CD14-positive monocyte (primary cell): ENCODE results near the gene TUNAR. TPM values are rescaled to one million over a fixed set of nuclear protein-coding genes. Genes with fewer than 3 reads are reported as not detected.

Experiments
- DNase-seq, 3 donors: peaks; one replicate each; pipeline ENCODE4 v3.0.0-alpha.2; 2011 to 2022
- H2AFZ ChIP-seq: 2 replicates; pipeline ENCODE4 v1.6.0; 2012; ENCODE audit warnings: mild to moderate bottlenecking, low read depth, low read length, inconsistent platforms; ENCODE audit not compliant: insufficient read depth, poor library complexity, severe bottlenecking
- H3K27ac ChIP-seq, 2 donors: 1 replicate in 1 of 2; 2 replicates in 1 of 2; pipeline ENCODE4 v1.5.1; 2012 to 2013; ENCODE audit warnings: low read length in 2 of 2, control low read depth in 1 of 2, inconsistent platforms in 1 of 2, low read depth in 1 of 2, mild to moderate bottlenecking in 1 of 2
- H3K27me3 ChIP-seq, 2 donors: one replicate each; pipeline versions ENCODE4 v1.6.0 to v1.6.1; 2011 to 2013; ENCODE audit warnings: low read length in 2 of 2; ENCODE audit not compliant: control insufficient read depth in 2 of 2, insufficient read depth in 2 of 2
- H3K36me3 ChIP-seq, 2 donors: replicated peaks in 1 of 2; 1 replicate in 1 of 2; 2 replicates in 1 of 2; pipeline versions ENCODE4 v1.5.1 to v1.6.1; 2012 to 2013; ENCODE audit warnings: low read length in 2 of 2, control low read depth in 1 of 2, inconsistent platforms in 1 of 2, mild to moderate bottlenecking in 1 of 2; ENCODE audit not compliant: insufficient read depth in 2 of 2, control insufficient read depth in 1 of 2
- H3K4me1 ChIP-seq, 2 donors: 1 replicate in 1 of 2; 2 replicates in 1 of 2; pipeline versions ENCODE4 v1.5.1 to v1.6.1; 2012 to 2013; ENCODE audit warnings: low read length in 2 of 2, control low read depth in 1 of 2, inconsistent platforms in 1 of 2, mild to moderate bottlenecking in 1 of 2, moderate library complexity in 1 of 2; ENCODE audit not compliant: insufficient read depth in 2 of 2, control insufficient read depth in 1 of 2
- H3K4me2 ChIP-seq: replicated peaks from 2 replicates; pipeline ENCODE3; 2012; ENCODE audit warnings: low read length, moderate library complexity, mild to moderate bottlenecking; ENCODE audit not compliant: poor library complexity, severe bottlenecking; ENCODE audit errors: extremely low read depth
- H3K4me3 ChIP-seq, 3 experiments: fragments of 200-600 bp in 1 of 3; sonication (generic) in 1 of 3; replicated peaks in 1 of 3; 1 replicate in 2 of 3; 2 replicates in 1 of 3; pipeline ENCODE4 v1.5.1; 2011 to 2013; ENCODE audit warnings: low read length in 3 of 3, mild to moderate bottlenecking in 3 of 3, control low read depth in 2 of 3, low read depth in 2 of 3, inconsistent platforms in 1 of 3, moderate library complexity in 1 of 3
- H3K79me2 ChIP-seq: 2 replicates; pipeline ENCODE4 v1.6.0; 2012; ENCODE audit warnings: mild to moderate bottlenecking, control low read depth, inconsistent platforms, low read length, moderate library complexity; ENCODE audit not compliant: insufficient read depth
- H3K9ac ChIP-seq: 2 replicates; pipeline ENCODE4 v1.6.0; 2017; ENCODE audit warnings: low read length, mild to moderate bottlenecking; ENCODE audit not compliant: insufficient read depth, poor library complexity, severe bottlenecking
- H3K9me3 ChIP-seq, 2 donors: replicated peaks in 1 of 2; 1 replicate in 1 of 2; 2 replicates in 1 of 2; pipeline versions ENCODE4 v1.5.1 to v1.6.1; 2012 to 2013; ENCODE audit warnings: low read length in 2 of 2, control low read depth in 1 of 2; ENCODE audit not compliant: control insufficient read depth in 1 of 2, insufficient read depth in 1 of 2
- H4K20me1 ChIP-seq: 2 replicates; pipeline ENCODE4 v1.6.0; 2012; ENCODE audit warnings: mild to moderate bottlenecking, low read length, control low read depth, moderate library complexity; ENCODE audit not compliant: insufficient read depth
- H3K27ac Mint-ChIP-seq, 7 donors: one replicate each; pipeline ENCODE4 v1.8.0; 2020; ENCODE audit warnings: mild to moderate bottlenecking in 7 of 7, mixed read lengths in 7 of 7, moderate library complexity in 6 of 7, inconsistent platforms in 2 of 7
- H3K27me3 Mint-ChIP-seq, 3 donors: one replicate each; pipeline ENCODE4 v1.8.0; 2021 to 2022; ENCODE audit warnings: low read depth in 3 of 3, mild to moderate bottlenecking in 3 of 3, mixed read lengths in 3 of 3, moderate library complexity in 3 of 3, inconsistent platforms in 1 of 3
- H3K36me3 Mint-ChIP-seq, 2 donors: one replicate each; pipeline ENCODE4 v1.8.0; 2020; ENCODE audit warnings: mixed read lengths in 2 of 2, inconsistent platforms in 1 of 2, mild to moderate bottlenecking in 1 of 2
- H3K4me1 Mint-ChIP-seq: one replicate; pipeline ENCODE4 v1.8.0; 2020; ENCODE audit warnings: mild to moderate bottlenecking, mixed read lengths
- H3K4me3 Mint-ChIP-seq, 2 donors: one replicate each; pipeline ENCODE4 v1.8.0; 2020; ENCODE audit warnings: mild to moderate bottlenecking in 2 of 2, mixed read lengths in 2 of 2, moderate library complexity in 1 of 2
- H3K9me3 Mint-ChIP-seq, 7 donors: one replicate each; pipeline ENCODE4 v1.8.0; 2020 to 2022; ENCODE audit warnings: mixed read lengths in 7 of 7, mild to moderate bottlenecking in 6 of 7, moderate library complexity in 6 of 7, inconsistent platforms in 2 of 7
- CTCF ChIP-seq: fragments of 200-600 bp; IDR thresholded peaks from one replicate; pipeline ENCODE4 v1.8.0; 2022; ENCODE audit warnings: antibody characterized with exemption, mild to moderate bottlenecking
- WGBS: methylation state at CpG from one replicate; pipeline ENCODE4 v1.1.5; 2013; ENCODE audit warnings: missing lambda C conversion rate; ENCODE audit not compliant: insufficient coverage; 5-methylcytosine and 5-hydroxymethylcytosine counted together
- intact Hi-C, 2 donors: fragments of 100-400 bp; cut with micrococcal nuclease; formaldehyde crosslinking; loops; one replicate each; pipeline versions ENCODE4 v1.15.0 to v1.15.1; 2023
- polyA plus RNA-seq, 3 donors: library from polyadenylated mRNA; depleted of rRNA in 1 of 3; unstranded in 2 of 3; stranded (reverse) in 1 of 3; fragments of 300-500 nt in 2 of 3; fragments of >200 nt in 1 of 3; fragmentation: Illumina TruSeq in 2 of 3; gene quantifications; 1 replicate in 2 of 3; 2 replicates in 1 of 3; pipeline ENCODE4 v1.2.3, GENCODE V29; 2012 to 2021

The TUNAR gene
- polyA plus RNA-seq, 3 donors, result not detected

DNA sequence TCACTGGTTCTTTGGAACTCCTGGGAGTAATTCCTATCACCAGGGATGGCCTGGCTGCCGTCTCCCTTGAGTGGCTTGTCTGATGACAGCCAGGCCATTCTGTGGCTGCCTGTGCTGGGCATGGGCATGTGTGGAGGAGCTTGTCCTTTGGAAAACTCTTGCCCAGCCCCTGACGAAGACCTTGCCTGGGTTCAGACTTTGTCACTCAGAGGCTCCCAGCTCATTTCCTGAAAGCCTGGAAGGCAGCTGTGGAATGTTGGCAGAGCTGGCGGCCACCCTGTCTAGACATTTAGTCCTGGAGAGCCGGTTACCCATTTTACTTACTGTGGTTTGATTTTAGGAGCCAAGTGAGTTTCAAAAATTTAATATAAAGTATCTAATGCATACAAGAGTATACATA lies 34.0 kb downstream of the TUNAR start:
- no peaks in the 10 kb centered on the region for H4K20me1 ChIP-seq
- no peaks in the 10 kb centered on the region for H3K27me3 ChIP-seq
- no peak for DNase-seq
- Mint-ChIP-seq H3K36me3 (no peaks in the 10 kb centered on the region), H3K4me1 (no peaks in the 10 kb centered on the region), H3K27me3 (peaks cover 4 to 7% (median 5%) of the 10 kb centered on the region in 3 donors), H3K9me3 (peaks cover 0 to 5% (median 0%) of the 10 kb centered on the region in 7 donors), H3K4me3 (no peak overlapping the region), H3K27ac (no peak overlapping the region)
- no peaks in the 10 kb centered on the region for H3K79me2 ChIP-seq
- no peak overlapping the region for H3K4me3 ChIP-seq
- no peaks in the 10 kb centered on the region for H3K36me3 ChIP-seq
- no peak for TF ChIP-seq CTCF
- WGBS, result 54% methylated on average over 2 of the region's 4 CpGs
- H3K9me3 ChIP-seq, result no peaks in the 10 kb centered on the region
- no peak overlapping the region for H2AFZ ChIP-seq
- H3K9ac ChIP-seq, result no peak overlapping the region
- H3K27ac ChIP-seq, result no peak overlapping the region
- intact Hi-C loops, result no loop called here
- no peak overlapping the region for H3K4me2 ChIP-seq
- H3K4me1 ChIP-seq, result no peaks in the 10 kb centered on the region

GRCh38 chr14:95911456-95911855 lies 34.8 kb downstream of the TUNAR start:
- H3K79me2 ChIP-seq, result no peaks in the 10 kb centered on the region
- H4K20me1 ChIP-seq, result no peaks in the 10 kb centered on the region
- H2AFZ ChIP-seq, result no peak overlapping the region
- no peaks in the 10 kb centered on the region for H3K27me3 ChIP-seq
- intact Hi-C loops, result no loop called here
- no peak overlapping the region for H3K4me3 ChIP-seq
- no peak for DNase-seq
- no peak overlapping the region for H3K9ac ChIP-seq
- no peaks in the 10 kb centered on the region for H3K4me1 ChIP-seq
- H3K27ac Mint-ChIP-seq, result no peak overlapping the region
- no peak overlapping the region for H3K4me2 ChIP-seq
- no peaks in the 10 kb centered on the region for H3K4me1 Mint-ChIP-seq
- TF ChIP-seq CTCF, result no peak
- H3K9me3 ChIP-seq, result no peaks in the 10 kb centered on the region
- H3K36me3 Mint-ChIP-seq, result no peaks in the 10 kb centered on the region
- H3K4me3 Mint-ChIP-seq, result no peak overlapping the region
- H3K27me3 Mint-ChIP-seq, result peaks cover 4 to 7% (median 5%) of the 10 kb centered on the region in 3 donors
- WGBS, result 55% methylated on average over 5 of the region's 7 CpGs
- H3K36me3 ChIP-seq, result no peaks in the 10 kb centered on the region
- H3K9me3 Mint-ChIP-seq, result peaks cover 0 to 5% (median 0%) of the 10 kb centered on the region in 7 donors
- no peak overlapping the region for H3K27ac ChIP-seq
